Glutamatergic neuron (in vitro differentiated cells): Measurements from ENCODE around the gene ATG10. TPM values are rescaled to one million over a fixed set of nuclear protein-coding genes. Genes with fewer than 3 reads are reported as not detected.
"Not testable (repeated sequence)": the region's sequence is repeated elsewhere in the genome, so short reads cannot be mapped to it uniquely, and the experiment has no call there.

Source experiments
- DNase-seq: peaks from one replicate; pipeline ENCODE4 v3.0.0; 2022
- H3K27ac Mint-ChIP-seq: one replicate; pipeline ENCODE4 v1.8.0; 2020; ENCODE audit warnings: mild to moderate bottlenecking, mixed read lengths, inconsistent platforms; ENCODE audit not compliant: unreplicated experiment
- H3K27me3 Mint-ChIP-seq: one replicate; pipeline ENCODE4 v1.8.0; 2020; ENCODE audit warnings: mild to moderate bottlenecking, moderate library complexity, mixed read lengths, inconsistent platforms; ENCODE audit not compliant: unreplicated experiment
- H3K36me3 Mint-ChIP-seq: one replicate; pipeline ENCODE4 v1.8.0; 2020; ENCODE audit warnings: mild to moderate bottlenecking, mixed read lengths, inconsistent platforms; ENCODE audit not compliant: unreplicated experiment
- H3K4me1 Mint-ChIP-seq: one replicate; pipeline ENCODE4 v1.8.0; 2020; ENCODE audit warnings: mild to moderate bottlenecking, low read depth, mixed read lengths, inconsistent platforms; ENCODE audit not compliant: unreplicated experiment
- H3K4me3 Mint-ChIP-seq: one replicate; pipeline ENCODE4 v1.8.0; 2020; ENCODE audit warnings: mild to moderate bottlenecking, mixed read lengths, inconsistent platforms; ENCODE audit not compliant: unreplicated experiment
- H3K9me3 Mint-ChIP-seq: one replicate; pipeline ENCODE4 v1.8.0; 2020; ENCODE audit warnings: mild to moderate bottlenecking, moderate library complexity, mixed read lengths, inconsistent platforms; ENCODE audit not compliant: unreplicated experiment
- total RNA-seq: library from RNA; stranded (reverse); fragmentation: NEBNext Ultra II Directional; extraction: Animal tissue kit (Norgen Biotek cat#: 25700); gene quantifications from one replicate; pipeline ENCODE4 v1.2.1, GENCODE V29; 2021; ENCODE audit not compliant: unreplicated experiment
- TF ChIP-seq, protein P1 (sequence below): fragments of 200-600 bp; sonication (generic); IDR thresholded peaks from one replicate; pipeline ENCODE4 v1.5.0; 2021; ENCODE audit not compliant: partially characterized antibody, unreplicated experiment

The ATG10 gene
- total RNA-seq, 1 donor from 2014 or later: 12.1 TPM

DNA sequence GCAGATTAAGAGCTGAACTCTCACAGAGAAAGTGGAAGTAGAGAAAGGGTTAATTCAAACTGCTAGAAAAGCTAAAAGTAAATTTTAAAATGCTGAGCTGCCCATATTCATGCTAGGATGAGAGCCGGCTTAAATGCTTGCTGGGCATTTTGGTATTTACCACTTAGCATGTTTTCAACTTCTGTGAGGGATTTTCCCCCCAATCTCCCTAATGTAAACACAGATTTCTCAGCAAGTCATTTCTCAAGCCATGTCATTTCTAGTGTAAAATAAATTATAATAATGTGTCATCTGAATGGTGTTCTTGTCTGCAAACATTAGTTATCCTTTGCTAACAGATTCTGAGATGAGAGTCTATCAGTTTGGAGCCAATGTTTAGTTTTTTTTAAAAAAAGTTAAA, 284.0 kb downstream of the ATG10 start:
- Mint-ChIP-seq H3K27ac (no peak overlapping the region), H3K4me1 (peaks cover 2% of the 10 kb centered on the region), H3K36me3 (no peaks in the 10 kb centered on the region), H3K9me3 (peaks cover 3% of the 10 kb centered on the region), H3K4me3 (no peak overlapping the region), H3K27me3 (no peaks in the 10 kb centered on the region)
- DNase-seq: no peak
- TF ChIP-seq, protein P1, sequence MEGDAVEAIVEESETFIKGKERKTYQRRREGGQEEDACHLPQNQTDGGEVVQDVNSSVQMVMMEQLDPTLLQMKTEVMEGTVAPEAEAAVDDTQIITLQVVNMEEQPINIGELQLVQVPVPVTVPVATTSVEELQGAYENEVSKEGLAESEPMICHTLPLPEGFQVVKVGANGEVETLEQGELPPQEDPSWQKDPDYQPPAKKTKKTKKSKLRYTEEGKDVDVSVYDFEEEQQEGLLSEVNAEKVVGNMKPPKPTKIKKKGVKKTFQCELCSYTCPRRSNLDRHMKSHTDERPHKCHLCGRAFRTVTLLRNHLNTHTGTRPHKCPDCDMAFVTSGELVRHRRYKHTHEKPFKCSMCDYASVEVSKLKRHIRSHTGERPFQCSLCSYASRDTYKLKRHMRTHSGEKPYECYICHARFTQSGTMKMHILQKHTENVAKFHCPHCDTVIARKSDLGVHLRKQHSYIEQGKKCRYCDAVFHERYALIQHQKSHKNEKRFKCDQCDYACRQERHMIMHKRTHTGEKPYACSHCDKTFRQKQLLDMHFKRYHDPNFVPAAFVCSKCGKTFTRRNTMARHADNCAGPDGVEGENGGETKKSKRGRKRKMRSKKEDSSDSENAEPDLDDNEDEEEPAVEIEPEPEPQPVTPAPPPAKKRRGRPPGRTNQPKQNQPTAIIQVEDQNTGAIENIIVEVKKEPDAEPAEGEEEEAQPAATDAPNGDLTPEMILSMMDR: no peak

DNA sequence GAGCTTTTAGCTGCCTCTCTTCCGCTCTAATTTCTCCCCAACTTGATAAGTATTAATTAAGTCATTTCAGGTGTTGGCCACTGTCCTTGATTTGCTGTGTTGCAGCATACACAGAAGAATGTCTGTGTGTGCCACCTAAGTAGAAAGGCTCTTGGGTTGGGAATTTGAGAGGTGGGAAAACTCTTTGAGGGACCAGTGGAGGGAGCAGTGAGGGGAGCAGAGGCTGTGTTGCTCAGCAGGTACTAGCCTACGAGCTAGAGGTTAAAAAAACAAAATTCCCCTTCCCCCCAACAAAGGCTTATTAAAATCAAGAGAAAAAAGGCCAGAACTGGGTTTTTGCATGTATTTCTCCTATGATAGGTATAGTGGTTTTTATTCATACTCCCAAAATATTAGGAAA, 285.4 kb downstream of the ATG10 start:
- Mint-ChIP-seq H3K27ac (no peak overlapping the region), H3K4me1 (peaks cover 2% of the 10 kb centered on the region), H3K36me3 (no peaks in the 10 kb centered on the region), H3K27me3 (no peaks in the 10 kb centered on the region), H3K4me3 (no peak overlapping the region), H3K9me3 (peaks cover 3% of the 10 kb centered on the region)
- TF ChIP-seq, protein P1: no peak
- no peak for DNase-seq

DNA sequence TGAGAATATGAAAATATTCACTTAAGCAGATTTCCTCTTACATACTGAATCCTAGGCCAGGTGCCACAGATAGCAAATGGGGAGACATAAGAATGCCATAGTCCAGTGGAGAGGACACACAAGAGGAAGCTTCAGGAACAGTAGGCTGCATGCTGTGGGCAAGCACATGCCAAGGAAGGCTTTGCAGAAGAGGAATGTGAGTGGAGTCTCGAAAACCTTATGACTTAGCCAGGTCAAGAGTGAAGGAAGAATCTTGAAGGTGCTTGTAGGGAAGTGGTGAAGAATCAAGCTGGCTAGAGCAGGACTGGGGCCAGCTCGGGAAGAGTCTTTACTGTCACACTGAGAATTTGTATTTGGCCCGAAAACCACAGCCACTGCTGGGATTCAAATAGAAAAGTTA, 285.9 kb downstream of the ATG10 start:
- no peak overlapping the region for H3K27ac Mint-ChIP-seq
- TF ChIP-seq, protein P1: no peak
- H3K4me1 Mint-ChIP-seq: peaks cover 2% of the 10 kb centered on the region
- H3K4me3 Mint-ChIP-seq: no peak overlapping the region
- peaks cover 3% of the 10 kb centered on the region for H3K9me3 Mint-ChIP-seq
- no peak for DNase-seq
- no peaks in the 10 kb centered on the region for H3K36me3 Mint-ChIP-seq
- no peaks in the 10 kb centered on the region for H3K27me3 Mint-ChIP-seq

DNA sequence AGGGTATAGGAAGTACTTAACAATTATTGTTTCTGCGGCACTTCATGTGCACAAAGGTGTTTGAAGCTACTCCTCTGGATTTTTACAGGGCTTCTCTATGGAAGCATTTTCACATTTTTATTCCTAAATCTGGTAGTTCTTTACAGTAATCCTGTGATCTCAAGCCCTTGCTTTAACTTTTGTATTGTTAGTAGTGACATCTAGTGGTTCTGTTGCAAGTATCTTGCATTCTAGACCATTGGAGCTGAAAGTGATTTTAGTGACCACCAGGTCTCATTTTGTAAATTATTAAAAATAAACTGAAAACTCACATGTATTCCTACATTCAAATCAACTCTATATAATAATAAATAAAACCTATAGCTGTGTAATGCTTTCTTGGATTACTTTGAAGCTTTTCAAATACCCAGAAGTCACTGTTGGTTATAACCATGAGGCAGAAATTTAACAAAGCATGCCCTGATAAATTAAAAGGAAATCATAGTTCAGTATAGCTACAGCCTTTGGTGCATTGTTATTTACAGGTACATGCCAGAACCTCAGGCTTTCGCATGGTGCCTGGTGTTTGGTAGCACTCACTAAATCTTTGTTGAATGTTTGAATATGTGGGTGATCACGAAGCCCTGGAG, 287.5 kb downstream of the ATG10 start:
- no peaks in the 10 kb centered on the region for H3K27me3 Mint-ChIP-seq
- peaks cover 3% of the 10 kb centered on the region for H3K9me3 Mint-ChIP-seq
- TF ChIP-seq, protein P1: peak; percentile 18
- no peak overlapping the region for H3K27ac Mint-ChIP-seq
- DNase-seq: no peak
- no peaks in the 10 kb centered on the region for H3K36me3 Mint-ChIP-seq
- peaks cover 2% of the 10 kb centered on the region for H3K4me1 Mint-ChIP-seq
- H3K4me3 Mint-ChIP-seq: no peak overlapping the region

DNA sequence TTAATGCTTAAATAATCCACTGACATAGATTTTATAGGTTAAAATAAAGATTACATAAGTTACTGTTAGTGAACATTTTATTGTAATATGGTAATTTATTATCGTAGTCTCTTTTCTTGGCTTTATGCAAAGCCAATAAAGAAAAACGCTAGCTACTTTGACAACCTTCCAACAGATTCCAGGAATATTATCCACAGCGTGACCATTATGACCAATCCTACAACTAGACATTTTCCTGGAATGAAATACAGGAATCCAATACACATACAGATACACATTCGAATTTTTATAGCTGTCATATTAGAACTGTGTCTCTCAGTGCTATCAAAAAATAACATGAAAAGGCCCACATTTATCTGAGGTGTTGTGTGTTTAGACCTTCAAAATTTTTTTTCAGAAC, 293.2 kb downstream of the ATG10 start:
- Mint-ChIP-seq H3K27ac (no peak overlapping the region), H3K27me3 (no peaks in the 10 kb centered on the region), H3K36me3 (peaks cover 9% of the 10 kb centered on the region), H3K9me3 (no peaks in the 10 kb centered on the region), H3K4me3 (no peak overlapping the region), H3K4me1 (no peaks in the 10 kb centered on the region)
- DNase-seq: no peak
- TF ChIP-seq, protein P1: no peak

DNA sequence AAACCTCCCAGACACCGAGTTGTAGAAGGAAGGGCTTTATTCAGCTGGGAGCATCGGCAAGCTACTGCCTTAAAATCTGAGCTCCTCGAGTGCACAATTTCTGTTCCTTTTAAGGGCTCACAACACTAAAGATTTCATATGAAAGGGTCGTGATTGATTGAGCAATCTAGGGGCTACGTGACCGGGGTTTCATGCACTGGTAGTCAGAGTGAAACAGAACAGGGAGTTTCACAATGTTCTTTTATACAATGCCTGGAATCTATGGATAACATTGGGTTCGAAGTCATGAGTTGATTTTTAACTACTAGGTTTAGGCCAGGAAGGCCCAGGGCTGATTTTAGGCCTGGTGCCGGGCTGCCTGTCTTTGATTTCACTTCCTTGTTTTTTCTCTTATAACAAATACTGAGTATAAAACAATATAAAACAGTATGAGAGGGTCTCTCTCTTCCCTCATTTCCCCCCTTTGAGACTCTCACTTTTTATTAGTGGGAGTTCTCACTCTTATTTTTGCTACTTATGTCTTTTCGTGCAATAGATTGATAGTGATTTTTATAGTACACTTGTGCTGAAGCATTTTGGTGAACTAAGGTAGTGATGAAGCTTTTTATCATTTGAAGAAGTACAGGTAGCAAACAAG, 295.6 kb downstream of the ATG10 start:
- H3K4me3 Mint-ChIP-seq, H3K27ac Mint-ChIP-seq, H3K9me3 Mint-ChIP-seq, DNase-seq, H3K4me1 Mint-ChIP-seq, H3K36me3 Mint-ChIP-seq, H3K27me3 Mint-ChIP-seq: not testable (repeated sequence)

DNA sequence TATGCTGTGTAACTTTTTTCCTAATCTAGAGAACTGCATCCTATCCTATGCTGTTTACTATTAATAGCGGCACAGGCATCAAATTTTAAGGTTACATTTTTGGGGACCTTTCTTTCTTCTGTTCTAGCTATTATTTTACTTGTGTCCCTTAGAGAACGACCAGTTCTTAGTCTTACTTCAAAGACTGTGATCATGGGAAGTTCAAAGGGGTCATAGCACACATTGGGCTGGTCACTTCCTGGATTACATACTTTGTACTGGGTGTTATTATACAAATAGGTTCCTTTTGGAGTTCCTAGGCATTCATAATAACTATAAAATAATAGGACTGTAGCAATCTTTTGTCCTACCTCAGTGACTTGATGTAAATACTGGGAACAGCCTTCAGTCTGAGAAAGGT, 297.5 kb downstream of the ATG10 start:
- not testable (repeated sequence) for H3K4me3 Mint-ChIP-seq, H3K36me3 Mint-ChIP-seq, H3K27me3 Mint-ChIP-seq, H3K9me3 Mint-ChIP-seq, H3K27ac Mint-ChIP-seq, DNase-seq, H3K4me1 Mint-ChIP-seq
